DND-41 (cell line): ENCODE results near the gene SMTN.

ENCODE experiments used
- EZH2 ChIP-seq: IDR thresholded peaks from 3 replicates; pipeline ENCODE4 v1.6.1; 2012; ENCODE audit warnings: borderline replicate concordance, low read depth, mild to moderate bottlenecking, moderate library complexity, low read length, inconsistent platforms; ENCODE audit not compliant: severe bottlenecking
- TF ChIP-seq, protein P1 (sequence below): IDR thresholded peaks from 2 replicates; pipeline ENCODE4 v1.5.1; 2012; ENCODE audit warnings: borderline replicate concordance, low read length, moderate library complexity, mild to moderate bottlenecking; ENCODE audit not compliant: poor library complexity, severe bottlenecking; ENCODE audit errors: extremely low read depth

DNA sequence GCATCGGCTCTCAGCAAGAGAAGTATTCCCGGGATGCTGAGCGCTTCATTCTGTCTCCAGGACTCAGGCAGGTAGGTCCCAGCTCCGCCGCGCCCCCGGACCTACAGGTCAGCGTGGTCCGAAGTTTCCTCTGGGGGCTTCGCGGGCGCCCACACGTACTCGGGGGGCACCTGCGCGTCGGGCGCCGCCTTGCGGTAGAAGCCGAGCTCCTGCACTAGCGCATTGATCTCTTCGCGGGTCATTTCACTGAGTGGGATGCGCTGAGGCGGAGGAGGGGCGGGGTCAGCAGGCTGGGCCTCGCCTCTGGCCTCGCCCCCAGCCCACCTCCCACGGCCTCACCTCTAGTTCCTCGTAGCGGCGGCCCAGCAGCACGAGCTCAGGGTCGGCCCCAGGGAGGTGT is 23.8 kb downstream of the SMTN start:
- TF ChIP-seq, protein P1, sequence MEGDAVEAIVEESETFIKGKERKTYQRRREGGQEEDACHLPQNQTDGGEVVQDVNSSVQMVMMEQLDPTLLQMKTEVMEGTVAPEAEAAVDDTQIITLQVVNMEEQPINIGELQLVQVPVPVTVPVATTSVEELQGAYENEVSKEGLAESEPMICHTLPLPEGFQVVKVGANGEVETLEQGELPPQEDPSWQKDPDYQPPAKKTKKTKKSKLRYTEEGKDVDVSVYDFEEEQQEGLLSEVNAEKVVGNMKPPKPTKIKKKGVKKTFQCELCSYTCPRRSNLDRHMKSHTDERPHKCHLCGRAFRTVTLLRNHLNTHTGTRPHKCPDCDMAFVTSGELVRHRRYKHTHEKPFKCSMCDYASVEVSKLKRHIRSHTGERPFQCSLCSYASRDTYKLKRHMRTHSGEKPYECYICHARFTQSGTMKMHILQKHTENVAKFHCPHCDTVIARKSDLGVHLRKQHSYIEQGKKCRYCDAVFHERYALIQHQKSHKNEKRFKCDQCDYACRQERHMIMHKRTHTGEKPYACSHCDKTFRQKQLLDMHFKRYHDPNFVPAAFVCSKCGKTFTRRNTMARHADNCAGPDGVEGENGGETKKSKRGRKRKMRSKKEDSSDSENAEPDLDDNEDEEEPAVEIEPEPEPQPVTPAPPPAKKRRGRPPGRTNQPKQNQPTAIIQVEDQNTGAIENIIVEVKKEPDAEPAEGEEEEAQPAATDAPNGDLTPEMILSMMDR = no peak
- no peak for TF ChIP-seq EZH2
